Glomerular visceral epithelial cell (primary cell): Measurements from ENCODE around the gene RPE65.
"Not testable (repeated sequence)": the region's sequence is repeated elsewhere in the genome, so short reads cannot be mapped to it uniquely, and the experiment has no call there.

Experiments used
- DNase-seq: peaks from one replicate; pipeline ENCODE4 v3.0.0-alpha.2; 2016; ENCODE audit errors: extremely low spot score

RPE65 gene

GRCh38 chr1:68453060-68453670 is 3.4 kb upstream of the RPE65 start:
- no peak for DNase-seq

- no peak for DNase-seq
These were observed 1.4 kb downstream of the RPE65 start for GRCh38 chr1:68448365-68448764.

DNA sequence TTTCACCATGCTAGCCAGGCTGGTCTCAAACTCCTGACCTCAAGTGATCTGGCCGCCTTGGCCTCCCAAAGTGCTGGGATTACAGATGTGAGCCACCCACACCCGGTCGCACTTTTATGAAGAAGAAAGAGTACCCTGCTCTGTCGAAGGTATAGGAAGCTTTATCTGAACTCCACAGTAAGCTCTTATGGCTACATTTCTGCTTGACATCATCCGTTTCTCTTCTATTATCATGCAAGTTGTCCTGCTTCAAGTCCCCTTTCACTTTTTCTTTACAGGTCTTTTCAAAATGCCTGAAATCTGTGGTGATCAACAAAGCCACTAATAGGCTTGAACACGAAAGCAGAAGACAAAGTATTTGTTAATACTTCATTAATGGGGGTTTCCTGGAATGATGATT is 4.0 kb downstream of the RPE65 start:
- no peak for DNase-seq

GRCh38 chr1:68442822-68443556 is 6.8 kb downstream of the RPE65 start:
- DNase-seq: peak; percentile 57

DNA sequence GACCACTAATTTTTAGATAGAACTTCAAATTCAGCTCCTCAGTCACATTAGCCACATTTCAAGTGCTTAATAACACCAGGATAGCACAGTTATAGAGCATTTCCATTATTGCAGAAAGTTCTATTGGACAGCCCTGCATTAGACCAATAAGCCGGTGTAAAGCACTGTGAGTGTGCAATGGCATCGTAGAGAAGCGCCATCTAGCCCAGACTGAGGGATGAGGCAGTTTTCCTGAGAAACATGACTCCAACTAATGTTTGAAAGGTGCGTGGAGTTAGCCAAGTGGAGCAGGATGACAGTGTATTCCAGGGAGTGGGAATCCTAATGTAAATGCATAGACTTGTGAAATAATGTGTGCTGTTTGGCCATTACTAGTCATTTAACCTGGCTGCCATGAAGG is 7.7 kb downstream of the RPE65 start:
- no peak for DNase-seq

- DNase-seq: no peak
These were observed 11.4 kb downstream of the RPE65 start for GRCh38 chr1:68438310-68438709.

DNA sequence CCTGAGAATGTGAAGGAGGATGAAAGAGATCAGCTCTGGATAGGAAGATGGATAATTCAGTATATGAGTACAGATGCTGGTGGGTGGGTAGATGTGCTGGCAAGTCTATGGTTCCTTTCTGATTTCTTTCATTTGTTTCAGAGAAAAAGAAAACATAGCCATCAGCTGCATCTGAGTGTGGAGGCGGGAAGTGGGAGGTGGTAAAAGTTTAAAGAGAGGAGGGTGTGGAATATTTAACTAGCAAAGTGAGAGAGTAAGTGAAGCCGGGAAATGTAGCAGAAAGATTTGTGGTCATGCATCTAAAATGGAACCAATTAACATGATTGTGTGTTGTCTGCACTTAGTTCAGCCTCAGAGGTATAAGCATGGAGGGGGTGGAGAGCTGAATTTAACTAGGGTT is 16.4 kb downstream of the RPE65 start:
- DNase-seq: no peak

- DNase-seq: no peak
These were observed 18.7 kb downstream of the RPE65 start for GRCh38 chr1:68431076-68431475.

DNA sequence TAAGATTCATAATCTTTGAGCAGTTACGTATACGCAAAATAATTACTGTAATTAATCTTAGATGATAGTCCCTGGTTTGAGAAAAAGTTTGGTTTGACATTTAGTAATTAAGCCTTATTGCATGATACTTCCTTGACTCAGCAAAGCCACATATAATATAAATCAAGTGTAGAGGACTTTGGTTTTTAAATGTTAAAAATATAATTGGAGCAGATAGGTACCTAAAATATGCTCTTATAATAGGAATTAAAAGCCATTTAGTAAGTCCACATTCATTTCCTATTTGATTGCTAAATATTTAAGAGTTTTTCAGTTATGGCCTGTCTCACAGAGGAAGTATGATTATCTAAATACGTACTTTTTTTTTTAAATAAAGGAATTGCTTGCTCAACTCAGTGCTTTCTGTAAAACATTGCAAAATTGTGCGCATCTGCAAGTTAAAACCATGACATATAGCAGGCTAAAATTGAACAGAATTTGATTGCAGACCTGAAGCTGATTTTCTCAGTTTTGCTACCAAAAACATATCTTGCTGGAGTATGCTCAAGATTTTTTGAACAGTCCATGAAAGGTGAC is 20.4 kb downstream of the RPE65 start:
- no peak for DNase-seq

- DNase-seq: no peak
These were observed 23.2 kb downstream of the RPE65 start for GRCh38 chr1:68426594-68426993.

DNA sequence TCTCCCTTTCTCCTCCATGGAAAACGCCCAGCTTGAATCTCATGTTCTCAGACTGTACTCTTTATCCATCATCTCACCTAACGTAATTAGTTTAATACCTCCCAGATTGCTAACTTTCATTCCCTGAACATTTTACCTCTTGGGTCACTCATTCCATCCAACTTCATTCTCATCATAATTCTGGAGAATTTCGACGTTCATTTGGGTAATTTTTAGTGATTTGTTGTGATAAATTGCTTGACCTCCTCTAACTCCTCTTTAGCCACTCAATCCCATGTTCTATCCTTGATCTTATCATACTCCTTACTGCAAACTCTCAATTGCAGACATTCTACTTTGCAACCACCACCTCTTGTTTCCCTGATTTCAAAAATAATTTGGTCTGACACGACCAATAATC is 28.4 kb downstream of the RPE65 start:
- DNase-seq: no peak

- no peak for DNase-seq
These were observed 40.3 kb downstream of the RPE65 start for GRCh38 chr1:68409426-68409825.

DNA sequence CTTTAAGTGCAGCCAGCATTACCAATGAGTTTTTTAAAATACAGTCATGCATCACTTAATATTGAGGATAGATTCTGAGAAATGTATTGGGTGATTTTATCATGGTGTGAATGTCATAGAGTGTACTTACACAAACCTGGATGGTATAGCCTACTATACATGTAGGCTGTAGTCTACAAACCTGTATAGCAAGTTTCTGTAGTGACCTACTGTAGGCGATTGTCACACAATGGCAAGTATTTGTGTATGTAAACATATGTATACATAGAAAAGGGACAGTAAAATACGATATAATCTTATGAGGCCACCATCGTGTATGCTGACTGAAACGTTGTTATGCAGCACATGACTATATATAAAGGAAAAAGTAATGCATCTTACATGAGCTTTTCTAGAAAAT is 48.2 kb downstream of the RPE65 start:
- DNase-seq: no peak

- not testable (repeated sequence) for DNase-seq
These were observed 54.2 kb downstream of the RPE65 start for GRCh38 chr1:68395575-68395974.

GRCh38 chr1:68392474-68392873 is 57.3 kb downstream of the RPE65 start:
- DNase-seq: not testable (repeated sequence)

DNA sequence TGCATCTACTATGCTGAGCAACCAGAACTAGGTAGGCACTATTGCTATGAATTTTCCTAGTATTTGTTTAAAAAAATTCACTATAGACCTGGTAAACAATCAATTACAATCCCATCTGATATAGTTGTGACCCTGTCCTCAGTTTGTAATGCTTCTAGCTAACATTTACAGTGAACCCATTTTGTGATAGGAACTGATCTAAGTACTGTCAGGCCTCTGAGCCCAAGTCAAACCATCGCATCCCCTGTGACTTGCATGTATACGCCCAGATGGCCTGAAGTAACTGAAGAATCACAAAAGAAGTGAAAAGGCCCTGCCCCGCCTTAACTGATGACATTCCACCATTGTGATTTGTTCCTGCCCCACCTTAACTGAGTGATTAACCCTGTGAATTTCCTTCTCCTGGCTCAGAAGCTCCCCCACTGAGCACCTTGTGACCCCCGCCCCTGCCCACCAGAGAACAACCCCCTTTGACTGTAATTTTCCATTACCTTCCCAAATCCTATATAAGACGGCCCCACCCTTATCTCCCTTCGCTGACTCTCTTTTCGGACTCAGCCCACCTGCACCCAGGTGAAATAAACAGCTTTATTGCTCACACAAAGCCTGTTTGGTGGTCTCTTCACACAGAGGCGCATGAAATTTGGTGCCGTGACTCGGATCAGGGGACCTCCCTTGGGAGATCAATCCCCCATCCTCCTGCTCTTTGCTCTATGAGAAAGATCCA is 63.8 kb downstream of the RPE65 start:
- DNase-seq: not testable (repeated sequence)

DNA sequence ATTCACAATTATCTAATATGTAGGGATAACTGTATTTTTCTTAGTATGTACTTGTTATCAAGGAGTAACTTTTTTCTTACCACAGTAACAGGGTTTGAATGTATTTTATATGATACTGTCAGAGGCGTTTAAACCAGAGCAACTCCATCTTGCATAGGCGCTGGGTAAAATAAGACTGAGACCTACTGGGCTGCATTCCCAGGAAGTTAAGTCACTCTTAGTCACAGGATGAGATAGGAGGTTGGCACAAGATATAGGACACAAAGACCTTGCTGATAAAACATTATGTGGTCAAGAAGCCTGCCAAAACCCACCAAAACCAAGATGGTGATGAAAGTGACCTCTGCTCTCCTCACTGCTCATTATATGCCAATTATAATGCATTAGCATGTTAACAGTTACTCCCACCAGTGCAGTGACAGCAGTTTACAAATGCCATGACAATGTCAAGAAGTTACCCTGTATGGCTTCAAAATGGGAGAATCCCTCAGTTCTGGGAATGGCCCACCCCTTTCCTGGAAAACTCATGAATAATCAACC is 64.8 kb downstream of the RPE65 start:
- DNase-seq: peak; percentile 73

- peak; percentile 95 for DNase-seq
These were observed 65.4 kb downstream of the RPE65 start for GRCh38 chr1:68384321-68384813.

DNA sequence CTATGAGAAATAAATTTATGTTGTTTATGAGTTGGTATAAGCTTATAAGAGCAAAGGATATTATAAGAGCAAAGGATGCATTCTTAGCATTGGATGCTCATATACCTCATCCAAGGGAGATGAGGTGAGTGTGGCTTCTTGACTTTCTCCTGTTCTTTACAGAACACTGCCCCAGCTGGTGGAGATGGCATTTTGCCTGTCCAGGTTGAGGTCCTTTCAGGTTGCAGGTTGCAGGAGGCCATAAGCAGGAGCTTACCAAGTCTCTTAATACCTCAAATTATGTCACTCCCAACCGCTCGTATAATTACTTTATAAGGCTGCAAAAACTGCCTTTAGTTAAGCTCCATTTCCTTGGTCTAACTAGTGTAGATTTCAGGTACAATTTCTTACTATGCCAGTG is 66.7 kb downstream of the RPE65 start:
- no peak for DNase-seq

GRCh38 chr1:68379085-68379478 is 70.7 kb downstream of the RPE65 start:
- DNase-seq: no peak
